Cerebellar nuclear complex (tissue), 1 donor: Measurements from ENCODE around the gene SGMS1.

ENCODE experiments used
- DNase-seq, 2 experiments: peaks; one replicate each; lab custom pipeline; 2025; lab: John Stamatoyannopoulos, UW

The SGMS1 gene

DNA sequence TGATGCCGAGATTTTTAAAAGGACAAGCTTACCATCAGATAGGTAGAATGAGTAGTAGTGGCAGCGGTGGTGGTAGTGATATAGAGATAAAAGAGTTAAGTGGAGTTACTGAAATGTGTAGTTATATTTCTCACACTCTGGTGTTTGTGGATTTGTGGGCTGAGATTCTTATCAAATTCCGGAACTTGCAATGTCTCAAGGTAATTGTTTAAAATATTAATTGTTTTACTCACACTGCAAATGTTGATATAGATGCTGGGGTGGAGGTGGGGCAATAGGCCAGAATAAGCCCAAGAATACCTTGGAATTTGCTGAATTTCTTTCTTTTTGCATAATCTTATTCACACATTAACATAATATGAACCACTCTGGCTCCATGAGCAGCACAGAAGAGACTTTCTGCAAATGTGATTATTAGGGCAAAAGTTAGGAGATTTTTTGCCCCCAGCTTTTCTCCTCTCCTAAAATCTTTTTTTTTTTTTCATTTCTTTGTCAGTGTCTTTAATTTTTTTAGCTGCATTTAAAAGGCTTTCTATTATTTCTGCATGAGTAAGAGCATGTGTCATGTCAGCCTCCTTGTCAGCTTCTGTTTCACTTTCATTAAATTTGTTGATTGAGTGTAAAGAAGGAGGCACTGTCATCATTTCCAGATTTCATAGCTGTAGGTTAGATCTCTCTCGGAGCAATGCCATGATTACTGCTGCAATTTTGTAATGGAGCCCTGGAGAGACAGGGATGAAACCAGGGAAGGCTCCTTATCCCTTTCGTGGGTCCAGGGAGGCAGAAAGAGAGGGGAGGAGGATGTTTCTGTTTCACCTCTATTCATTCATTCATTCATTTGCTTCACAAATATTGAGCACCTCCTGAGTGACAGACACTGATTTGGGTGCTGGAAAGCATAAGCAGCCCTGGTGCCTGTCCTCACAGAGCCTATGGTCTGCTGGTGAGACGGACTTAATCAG is 13.1 kb upstream of the SGMS1 start:
- DNase-seq = no peak

DNA sequence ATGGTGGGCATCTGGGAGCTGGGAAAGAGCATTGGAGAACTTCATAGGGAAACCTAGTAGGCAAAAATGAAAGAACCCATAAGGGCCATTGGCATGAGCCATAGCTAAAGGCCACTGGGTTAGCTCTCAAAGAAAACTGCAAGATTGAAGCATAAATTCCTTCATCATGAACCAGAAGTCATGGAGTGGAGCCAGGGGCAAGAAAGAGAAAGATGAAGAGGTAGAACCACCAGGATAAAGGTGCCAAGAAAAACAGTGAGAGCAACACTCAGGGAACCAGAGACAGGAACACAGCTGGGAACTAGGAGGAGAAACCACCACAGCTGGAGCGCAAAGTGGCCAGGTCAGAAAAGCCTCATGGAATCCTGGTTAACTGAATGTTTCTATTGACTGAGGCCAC is 11.5 kb upstream of the SGMS1 start:
- no peak for DNase-seq

GRCh38 chr10:50634479-50634878 is 10.7 kb upstream of the SGMS1 start:
- no peak for DNase-seq

- no peak for DNase-seq
Observed at GRCh38 chr10:50631052-50631451, 7.3 kb upstream of the SGMS1 start.

DNA sequence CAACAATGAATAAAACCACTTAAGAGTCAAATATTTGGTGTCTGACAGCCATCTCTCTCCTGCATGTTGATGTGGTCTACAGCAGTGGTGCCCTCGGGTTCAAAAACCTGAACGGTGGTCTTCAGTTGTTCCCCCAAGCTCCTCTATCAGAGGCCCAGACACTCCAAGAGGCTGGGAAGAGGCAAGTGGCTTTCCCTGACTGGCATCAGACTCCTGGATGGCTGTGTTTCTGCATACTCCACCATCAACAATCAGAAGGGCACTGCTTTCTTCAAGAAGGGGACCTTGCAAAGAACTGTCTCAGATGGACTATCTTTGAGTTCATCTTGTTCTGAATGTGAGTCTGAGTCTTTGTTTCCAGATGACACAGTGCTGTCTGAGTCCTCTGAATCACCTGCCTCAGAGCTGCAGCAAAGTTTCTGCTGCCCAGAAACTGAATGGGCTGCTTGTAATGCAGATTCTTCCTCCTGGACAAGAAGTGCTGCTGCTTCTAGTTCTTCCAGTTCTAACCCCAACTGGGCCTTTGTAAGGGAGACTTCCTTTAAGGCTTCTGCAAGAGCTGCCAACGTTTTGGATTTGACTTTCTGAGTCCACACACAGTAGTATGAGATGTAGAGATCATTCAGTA is 5.9 kb upstream of the SGMS1 start:
- DNase-seq = no peak

- DNase-seq = no peak
Observed at GRCh38 chr10:50627896-50628295, 4.1 kb upstream of the SGMS1 start.

- DNase-seq = no peak
Observed at GRCh38 chr10:50627443-50627842, 3.7 kb upstream of the SGMS1 start.

DNA sequence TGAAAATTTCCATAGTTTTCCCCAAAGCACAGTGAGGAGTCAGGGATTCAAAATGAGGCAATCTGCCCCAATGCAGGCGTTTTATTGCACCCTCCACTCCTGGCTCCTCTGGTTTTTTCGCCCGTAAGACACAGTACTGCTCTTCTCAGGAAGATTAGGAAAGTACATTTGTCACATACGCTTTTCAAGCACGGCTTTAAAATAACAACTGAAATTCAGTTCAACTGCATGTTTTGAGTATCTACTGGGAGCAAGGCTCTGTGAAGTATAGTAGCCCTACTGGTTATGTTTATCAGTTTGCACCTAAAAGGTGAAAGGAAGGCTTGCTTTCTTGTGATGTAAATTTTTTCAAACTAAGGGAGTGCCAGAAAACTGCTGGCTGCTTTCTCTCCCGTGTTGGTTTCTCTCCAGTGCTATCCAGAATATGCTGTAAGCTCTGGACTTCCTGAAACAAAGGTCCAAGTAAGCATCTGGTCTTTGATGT is 1.9 kb upstream of the SGMS1 start:
- DNase-seq = no peak

DNA sequence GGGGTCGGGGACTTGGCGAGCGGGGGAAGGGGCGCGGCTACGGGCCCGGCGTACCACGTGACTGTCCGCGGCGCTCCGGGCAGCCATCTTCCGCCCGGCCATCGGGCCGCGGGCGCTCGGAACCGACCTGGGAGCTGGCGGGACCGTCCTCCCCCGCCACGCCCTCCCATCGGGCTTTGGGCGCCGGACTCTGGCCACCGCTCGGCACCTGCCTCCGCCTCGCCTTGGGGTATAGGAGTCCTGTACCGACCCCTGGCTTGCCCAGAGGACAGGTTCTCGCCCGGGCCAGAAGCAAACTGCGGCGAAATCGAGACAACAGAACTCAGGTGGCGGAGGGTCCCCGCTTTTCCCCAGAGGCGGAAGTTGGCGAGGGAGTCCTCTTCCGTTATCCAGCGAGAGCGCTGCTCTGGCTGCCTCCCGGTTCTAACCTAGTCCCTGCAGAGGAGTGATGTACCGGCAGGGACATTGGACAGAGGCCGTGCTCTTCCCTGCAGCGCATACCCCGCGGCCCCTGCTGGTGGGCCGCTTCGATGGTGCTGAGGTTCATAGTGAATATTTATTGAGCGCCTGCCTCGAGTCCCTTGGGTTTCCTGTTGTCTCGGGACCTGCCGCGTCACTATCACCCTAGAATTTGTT is 1.2 kb upstream of the SGMS1 start:
- peak in 1 of 2 experiments; percentile 60 for DNase-seq

GRCh38 chr10:50624413-50624865 is 683 bp upstream of the SGMS1 start:
- DNase-seq = peak in 1 of 2 experiments; percentile 60

- no peak for DNase-seq
Observed at GRCh38 chr10:50622706-50623662, 772 bp downstream of the SGMS1 start.

- peak; percentile 14 to 74 for DNase-seq
Observed at GRCh38 chr10:50621968-50622705, 1.6 kb downstream of the SGMS1 start.

GRCh38 chr10:50620899-50621298 is 2.9 kb downstream of the SGMS1 start:
- DNase-seq = no peak

GRCh38 chr10:50619882-50620281 is 3.9 kb downstream of the SGMS1 start:
- DNase-seq = no peak

GRCh38 chr10:50619166-50619565 is 4.6 kb downstream of the SGMS1 start:
- DNase-seq = no peak

GRCh38 chr10:50618624-50619023 is 5.1 kb downstream of the SGMS1 start:
- no peak for DNase-seq

GRCh38 chr10:50615658-50616057 is 8.1 kb downstream of the SGMS1 start:
- DNase-seq = no peak

GRCh38 chr10:50614444-50615137 is 9.2 kb downstream of the SGMS1 start:
- no peak for DNase-seq

- DNase-seq = no peak
Observed at GRCh38 chr10:50613726-50614443, 9.9 kb downstream of the SGMS1 start.
